Activated effector memory CD4-positive, alpha-beta T cell treated with anti-CD3 and anti-CD28 coated beads, Interleukin-2, amount 50 U/mL, for 16 hours (primary cell): Measurements from ENCODE around the gene GRIPAP1.
"Not testable (repeated sequence)": the region's sequence is repeated elsewhere in the genome, so short reads cannot be mapped to it uniquely, and the experiment has no call there.

Experiments
- DNase-seq: peaks from one replicate; pipeline ENCODE4 v3.0.0-alpha.2; 2020

The GRIPAP1 gene

DNA sequence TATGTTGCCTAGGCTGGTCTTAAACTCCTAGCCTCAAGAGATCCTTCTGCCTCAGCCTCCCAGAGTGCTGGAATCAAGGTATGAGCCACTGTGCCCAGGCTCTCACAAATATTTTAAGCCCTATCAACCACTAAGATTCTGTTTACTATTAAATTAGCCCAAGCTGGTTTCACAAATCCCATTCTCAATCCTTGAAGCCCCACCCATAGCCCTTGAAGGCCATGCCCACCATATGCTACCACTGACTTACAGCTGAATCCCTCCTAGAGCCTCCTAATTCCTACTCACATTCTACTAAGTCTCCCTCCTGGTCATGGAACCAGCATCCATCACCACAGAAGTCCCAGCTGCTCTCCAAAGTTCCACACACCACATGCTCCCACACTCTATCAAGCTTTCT lies 9.7 kb downstream of the GRIPAP1 start:
- DNase-seq: no peak

DNA sequence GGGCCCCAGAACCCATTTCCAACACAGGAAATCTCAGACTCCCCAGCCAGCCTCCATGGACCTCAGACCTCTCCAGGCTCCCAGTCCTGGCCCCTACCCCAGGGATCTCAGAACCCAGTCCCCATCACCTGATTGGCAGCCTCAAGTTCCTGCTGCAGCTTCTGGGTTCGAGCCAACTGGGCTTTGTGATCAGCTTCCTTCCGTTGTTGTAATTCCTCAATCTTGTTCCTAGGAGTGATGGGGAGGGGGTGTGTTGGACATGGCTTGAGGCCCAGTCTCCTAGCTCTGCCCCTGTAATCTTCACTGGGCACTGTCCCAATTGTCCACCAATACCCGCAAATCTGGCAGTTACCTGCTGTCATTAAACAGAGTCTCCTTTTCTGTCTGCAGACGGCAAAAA lies 12.6 kb downstream of the GRIPAP1 start:
- no peak for DNase-seq

GRCh38 chrX:48983896-48984295 lies 18.2 kb downstream of the GRIPAP1 start:
- no peak for DNase-seq

DNA sequence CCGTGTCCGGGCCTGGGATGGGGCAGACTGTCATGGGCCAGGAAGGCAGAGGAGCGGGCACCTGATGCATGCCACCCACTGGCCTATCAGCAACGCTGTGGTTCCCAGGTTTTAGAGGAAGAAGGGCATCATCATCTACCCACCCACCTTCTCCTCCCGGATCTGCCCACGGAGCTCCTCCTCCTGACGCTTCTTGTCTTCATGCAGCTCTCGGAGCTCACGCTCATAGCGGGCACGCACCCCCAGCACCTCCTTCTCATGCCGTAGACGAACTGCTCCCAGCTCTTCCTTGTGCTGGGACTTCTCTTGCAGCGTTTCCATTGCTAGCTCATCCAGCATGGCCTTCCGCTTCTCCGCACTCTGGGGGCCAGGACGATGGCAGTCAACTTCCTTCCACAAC lies 19.0 kb downstream of the GRIPAP1 start:
- no peak for DNase-seq

DNA sequence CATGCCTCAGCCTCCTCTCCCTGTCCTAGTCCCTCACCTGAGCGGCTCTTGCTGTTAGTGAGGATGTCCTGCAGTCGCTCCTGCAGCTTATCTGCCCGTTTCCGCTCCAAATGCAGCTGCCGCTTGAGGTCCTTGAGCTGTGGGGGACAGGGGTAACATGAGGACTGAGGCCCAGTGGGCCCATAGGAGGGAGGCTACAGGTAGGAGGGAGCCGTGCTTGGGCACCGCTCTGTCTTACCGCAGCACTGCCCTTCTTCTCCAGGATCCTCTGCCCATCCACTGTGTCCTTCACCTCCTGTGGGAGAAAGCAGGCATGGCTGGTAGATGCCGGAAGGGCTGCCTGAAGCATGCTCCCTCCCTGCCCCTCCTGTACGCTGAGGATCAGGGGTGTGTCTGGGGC lies 20.9 kb downstream of the GRIPAP1 start:
- no peak for DNase-seq

DNA sequence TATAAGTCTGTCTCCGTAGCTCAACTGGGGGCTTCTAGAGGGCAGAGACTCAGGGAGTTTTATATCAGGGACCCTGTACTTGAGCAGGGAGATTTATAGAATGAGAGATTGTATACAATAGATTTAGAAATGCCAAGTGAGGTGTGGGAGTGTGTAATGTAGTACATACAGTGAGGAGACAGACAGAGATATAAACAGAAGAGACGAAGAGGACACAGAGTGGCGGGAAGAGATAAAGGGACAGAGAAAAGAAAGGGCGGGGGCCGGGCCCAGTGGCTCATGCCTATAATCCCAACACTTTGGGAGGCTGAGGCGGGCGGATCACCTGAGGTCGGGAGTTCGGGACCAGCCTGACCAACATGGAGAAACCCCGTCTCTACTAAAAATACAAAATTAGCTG lies 21.7 kb downstream of the GRIPAP1 start:
- not testable (repeated sequence) for DNase-seq

DNA sequence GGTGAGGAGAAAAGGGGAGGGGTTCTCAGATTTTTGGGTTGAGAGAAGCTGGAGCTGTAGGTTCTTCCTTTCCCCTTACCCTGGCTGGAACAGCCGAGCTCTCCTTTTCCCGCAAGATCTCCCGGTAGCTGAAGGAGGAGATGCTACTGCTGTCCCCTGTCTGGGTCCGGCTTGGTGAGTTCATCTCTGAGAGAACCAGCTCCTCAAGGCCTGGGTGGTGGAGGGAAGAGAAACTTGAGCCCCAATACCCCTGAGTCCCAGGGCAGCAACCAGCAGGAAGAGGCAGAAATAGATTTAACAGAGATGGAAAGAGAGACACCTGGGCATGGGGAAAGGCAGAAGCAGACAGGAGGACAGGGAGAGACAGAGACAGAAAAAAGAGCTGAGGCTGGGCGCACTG lies 23.8 kb downstream of the GRIPAP1 start:
- DNase-seq: no peak

DNA sequence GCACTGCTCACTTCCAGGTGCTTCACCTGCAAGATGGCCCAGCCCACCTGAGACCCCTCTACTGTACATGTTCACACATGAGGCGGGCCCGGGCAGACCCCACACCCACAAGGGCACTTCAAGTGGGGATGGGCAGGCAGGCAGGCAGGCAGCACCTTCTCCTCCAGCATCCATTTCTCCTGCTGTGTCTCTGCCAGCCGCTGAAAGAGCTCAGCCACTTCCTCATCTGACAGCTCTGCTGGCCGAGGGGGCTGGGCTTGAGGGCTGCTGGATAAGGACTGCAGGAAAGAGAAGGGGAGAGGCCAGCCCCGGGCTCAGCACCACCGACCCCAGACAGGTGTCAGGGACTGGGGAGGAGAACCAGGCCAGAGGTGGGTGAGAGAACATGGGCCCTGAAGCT lies 26.0 kb downstream of the GRIPAP1 start:
- DNase-seq: no peak

GRCh38 chrX:48975541-48975940 lies 26.5 kb downstream of the GRIPAP1 start:
- no peak for DNase-seq

- no peak for DNase-seq
Observed at GRCh38 chrX:48975041-48975440, 27.0 kb downstream of the GRIPAP1 start.

DNA sequence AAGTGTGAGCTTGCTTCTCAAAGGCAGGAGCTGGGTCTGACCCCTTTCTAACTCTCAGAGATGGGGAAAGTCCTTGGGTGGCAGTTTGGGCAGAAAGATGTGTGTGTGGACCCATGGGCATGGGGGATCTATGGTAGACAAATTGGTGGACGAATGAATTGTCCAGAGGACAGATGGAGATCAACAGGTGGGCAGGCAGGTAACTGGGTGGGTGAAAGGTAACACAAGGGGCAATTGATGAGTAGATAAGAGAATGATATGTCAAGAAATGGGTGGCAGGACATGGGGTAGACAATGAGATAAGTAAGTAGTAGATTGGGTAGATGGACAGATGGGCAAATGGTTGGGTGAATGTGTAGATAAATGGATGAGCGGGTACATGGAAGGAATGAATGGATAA lies 27.5 kb downstream of the GRIPAP1 start:
- DNase-seq: no peak

GRCh38 chrX:48974033-48974432 lies 28.0 kb downstream of the GRIPAP1 start:
- DNase-seq: no peak

- peak; percentile 67 for DNase-seq
Observed at GRCh38 chrX:48972220-48973164, 29.6 kb downstream of the GRIPAP1 start.

DNA sequence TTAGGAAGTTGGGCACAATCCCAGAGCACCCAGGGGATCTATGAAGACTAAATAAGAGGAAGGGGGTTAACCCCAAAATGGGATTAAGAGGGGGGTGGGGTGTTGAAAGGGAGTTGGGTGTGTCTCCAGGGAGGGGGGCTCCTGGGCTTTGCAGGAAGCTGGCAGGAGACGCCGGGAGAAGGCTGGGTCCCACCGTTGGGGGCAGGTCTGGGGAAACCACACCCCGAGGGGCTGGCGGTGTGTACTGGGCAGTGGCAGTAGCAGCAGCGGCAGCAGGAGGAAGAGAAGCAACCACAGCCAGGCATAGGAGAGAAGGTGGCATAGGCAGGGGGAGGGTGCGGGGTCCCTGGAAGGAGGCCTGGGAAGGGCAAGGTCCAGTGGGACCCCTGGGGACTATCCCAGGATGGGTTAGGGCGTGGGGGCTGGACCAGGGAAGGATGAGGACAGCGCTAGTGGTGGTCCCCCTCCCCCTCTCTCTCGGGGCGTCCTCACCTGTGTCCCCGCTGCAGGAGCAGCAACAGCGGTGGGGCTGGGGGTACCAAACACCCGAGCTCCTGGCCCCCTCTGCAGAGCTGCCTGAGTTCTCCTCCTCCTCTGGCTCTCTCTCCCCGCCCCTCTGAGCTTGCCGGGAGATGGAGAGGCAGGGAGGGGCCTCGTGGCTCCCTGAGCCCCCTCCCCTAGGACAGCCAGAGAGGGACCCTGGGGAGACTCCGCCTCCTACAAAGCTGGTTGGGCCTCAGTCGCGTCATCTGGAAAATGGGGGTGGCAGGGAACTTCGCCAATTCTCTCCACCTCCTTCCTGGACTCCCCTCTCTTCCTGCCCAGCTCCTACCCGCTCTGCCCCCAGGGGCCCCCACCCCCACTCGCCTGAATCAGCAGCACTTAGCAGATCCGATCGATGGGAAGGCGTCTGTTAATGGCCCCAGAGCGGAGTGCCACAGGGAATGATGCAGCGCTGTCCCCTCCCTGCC lies 30.5 kb downstream of the GRIPAP1 start, which contains the start of gene KCND1:
Gene KCND1 (minus strand): TSS at position 596 of the 971 bp plus-strand sequence. CDS start 1,573 bp downstream, outside the sequence.
- DNase-seq: peak; percentile 62

DNA sequence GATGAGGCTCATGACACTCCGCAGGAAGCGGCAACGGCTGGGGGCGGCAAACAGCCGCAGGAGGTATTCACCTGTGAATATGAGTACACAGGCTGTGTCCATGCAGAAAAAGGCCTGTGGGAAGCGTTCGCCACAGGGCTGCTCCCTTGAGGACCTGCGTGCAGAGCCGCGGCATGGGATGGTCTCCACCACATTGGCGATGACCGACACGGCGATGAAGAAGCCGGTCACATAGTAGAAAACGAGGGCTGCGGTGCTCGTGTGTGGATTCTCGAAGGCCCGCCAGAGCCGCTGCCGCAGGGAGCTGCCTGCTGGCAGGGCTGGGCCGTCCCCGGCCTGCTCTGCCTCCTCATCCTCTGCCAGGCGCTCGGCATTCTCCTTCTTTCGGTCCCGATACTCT lies 32.6 kb downstream of the GRIPAP1 start:
- no peak for DNase-seq

DNA sequence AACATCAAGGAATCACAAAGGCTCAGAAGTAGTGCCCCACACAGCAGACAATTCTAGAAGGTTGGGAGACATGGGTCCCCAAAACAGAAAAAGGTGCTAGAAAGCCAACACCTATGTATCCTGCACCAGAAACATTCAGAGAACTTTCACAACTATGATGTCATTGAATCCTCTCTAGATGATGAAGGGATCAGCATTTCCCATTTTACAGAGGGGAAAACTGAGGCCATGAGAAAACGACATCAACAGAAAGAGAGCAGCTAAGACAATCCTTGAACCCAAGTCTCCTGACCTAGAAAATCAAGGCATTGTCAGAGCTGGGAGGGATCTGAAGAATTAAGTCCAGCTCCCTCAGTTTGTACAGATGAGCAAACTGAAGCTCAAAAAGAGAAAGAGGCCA lies 33.7 kb downstream of the GRIPAP1 start:
- no peak for DNase-seq

- no peak for DNase-seq
Observed at GRCh38 chrX:48966796-48967579, 35.1 kb downstream of the GRIPAP1 start.

GRCh38 chrX:48965959-48966358 lies 36.1 kb downstream of the GRIPAP1 start:
- no peak for DNase-seq

- no peak for DNase-seq
Observed at GRCh38 chrX:48961585-48962091, 40.4 kb downstream of the GRIPAP1 start.

- no peak for DNase-seq
Observed at GRCh38 chrX:48960291-48960690, 41.8 kb downstream of the GRIPAP1 start.

GRCh38 chrX:48958635-48959094 lies 43.4 kb downstream of the GRIPAP1 start:
- no peak for DNase-seq
